Right lung (tissue), 5 donors: ENCODE measurements around the gene OR52W1. TPM values are rescaled to one million over a fixed set of nuclear protein-coding genes. Genes with fewer than 3 reads are reported as not detected.

ENCODE experiments used
- polyA plus RNA-seq, 5 donors: library from polyadenylated mRNA; unstranded; fragments of 120-200 nt; gene quantifications; one replicate each; pipeline versions ENCODE4 v1.2.1 to v1.2.3, GENCODE V29; 2013; ENCODE audit warnings: inconsistent platforms in 1 of 5, low replicate concordance in 1 of 5; ENCODE audit not compliant: insufficient read length in 5 of 5, insufficient read depth in 1 of 5

Gene OR52W1
- polyA plus RNA-seq, 5 donors: 0.22 TPM; not detected in 4

Other genes with a start within 250 kb of the OR52W1 start
- gene OR56A5, start 230.7 kb upstream of the OR52W1 start, polyA plus RNA-seq: not detected
- gene OR52L1, start 212.2 kb upstream of the OR52W1 start, polyA plus RNA-seq: not detected
- under 1 TPM in 4 of 5 donors, not detected in 1; 0.04 to 0.13 (median 0.05) TPM for gene OR56A4, start 192.3 kb upstream of the OR52W1 start, polyA plus RNA-seq
- not detected for gene OR56A1, start 168.5 kb upstream of the OR52W1 start, polyA plus RNA-seq
- gene OR56B4, start 91.5 kb upstream of the OR52W1 start, polyA plus RNA-seq: under 1 TPM in 2 of 5 donors, not detected in 3; 0.13 to 0.29 TPM
- not detected for gene OR52B2, start 28.9 kb upstream of the OR52W1 start, polyA plus RNA-seq
- gene C11orf42, start 6.3 kb downstream of the OR52W1 start, polyA plus RNA-seq: 1 to 10 TPM in 3 of 5 donors, under 1 TPM in 2; 0.60 to 1.8 (median 1.1) TPM
- gene FHIP1B, start 35.4 kb downstream of the OR52W1 start, polyA plus RNA-seq: 10 to 100 TPM; 45.8 to 65.5 (median 60.2) TPM
- gene CNGA4, start 39.9 kb downstream of the OR52W1 start, polyA plus RNA-seq: 1 to 10 TPM; 1.2 to 1.9 (median 1.5) TPM
- gene CCKBR, start 60.6 kb downstream of the OR52W1 start, polyA plus RNA-seq: under 1 TPM; 0.18 to 0.31 (median 0.25) TPM
- gene CAVIN3, start 121.3 kb downstream of the OR52W1 start, polyA plus RNA-seq: 10 to 100 TPM; 16.1 to 53.1 (median 23.8) TPM
- gene SMPD1, start 191.2 kb downstream of the OR52W1 start, polyA plus RNA-seq: 10 to 100 TPM; 18.7 to 28.7 (median 22.0) TPM
- gene APBB1, start 219.9 kb downstream of the OR52W1 start, polyA plus RNA-seq: 10 to 100 TPM; 37.6 to 47.4 (median 44.0) TPM
- 1 to 10 TPM; 5.3 to 8.8 (median 8.7) TPM for gene HPX, start 241.8 kb downstream of the OR52W1 start, polyA plus RNA-seq